SK-N-SH treated with all-trans-retinoic acid at 6 μM for 48 hours (cell line): Measurements from ENCODE around the gene ADCY1.

ENCODE experiments used
- ATAC-seq: fragments of 200-7000 bp; cut with Tn5 transposase; 3 replicates; pipeline ENCODE4 v1.9.1; 2020; ENCODE audit warnings: mild to moderate bottlenecking, moderate library complexity
- ARNTL ChIP-seq: fragments of 450-650 bp; formaldehyde crosslinking; IDR thresholded peaks from 2 replicates; pipeline ENCODE4 v1.5.0; 2020; ENCODE audit warnings: low read depth, mild to moderate bottlenecking, moderate library complexity, borderline replicate concordance
- BACH2 ChIP-seq: fragments of 250-450 bp; sonication (Bioruptor Pico); IDR thresholded peaks from 2 replicates; pipeline ENCODE4 v1.9.0; 2021; ENCODE audit warnings: mild to moderate bottlenecking, borderline replicate concordance
- CREB5 ChIP-seq: fragments of 250-450 bp; sonication (Bioruptor Pico); IDR thresholded peaks from 2 replicates; pipeline ENCODE4 v1.5.1; 2020; ENCODE audit warnings: low read depth, mild to moderate bottlenecking, moderate library complexity
- CSDC2 ChIP-seq: fragments of 250-450 bp; sonication (Bioruptor Pico); IDR thresholded peaks from 2 replicates; pipeline ENCODE4 v1.5.0; 2020; ENCODE audit warnings: mild to moderate bottlenecking, moderate library complexity
- CSRNP3 ChIP-seq: fragments of 250-450 bp; sonication (Bioruptor Pico); IDR thresholded peaks from 2 replicates; pipeline ENCODE4 v1.5.1; 2021; ENCODE audit warnings: mild to moderate bottlenecking, moderate library complexity
- ESRRG ChIP-seq: fragments of 250-450 bp; sonication (Bioruptor Pico); IDR thresholded peaks from 2 replicates; pipeline ENCODE4 v1.6.1; 2021; ENCODE audit warnings: mild to moderate bottlenecking
- GLIS3 ChIP-seq: fragments of 250-450 bp; sonication (Bioruptor Pico); IDR thresholded peaks from 2 replicates; pipeline ENCODE4 v1.5.0; 2020; ENCODE audit warnings: mild to moderate bottlenecking, moderate library complexity
- ISL1 ChIP-seq: fragments of 250-450 bp; sonication (Bioruptor Pico); IDR thresholded peaks from 2 replicates; pipeline ENCODE4 v2.1.2; 2022; ENCODE audit warnings: mild to moderate bottlenecking, moderate library complexity
- OSR1 ChIP-seq: fragments of 250-450 bp; sonication (Bioruptor Pico); IDR thresholded peaks from 2 replicates; pipeline ENCODE4 v1.8.0; 2022; ENCODE audit warnings: moderate library complexity, mild to moderate bottlenecking, inconsistent platforms
- POU6F1 ChIP-seq: fragments of 250-450 bp; sonication (Bioruptor Pico); IDR thresholded peaks from 2 replicates; pipeline ENCODE4 v1.8.0; 2021; ENCODE audit warnings: low read depth, mild to moderate bottlenecking, moderate library complexity, borderline replicate concordance
- PPARA ChIP-seq: fragments of 250-450 bp; sonication (Bioruptor Pico); IDR thresholded peaks from 2 replicates; pipeline ENCODE4 v1.5.0; 2020; ENCODE audit warnings: mild to moderate bottlenecking, borderline replicate concordance
- RARB ChIP-seq: fragments of 250-450 bp; sonication (Bioruptor Pico); IDR thresholded peaks from 2 replicates; pipeline ENCODE4 v1.8.0; 2021; ENCODE audit warnings: mild to moderate bottlenecking, moderate library complexity
- SNAI2 ChIP-seq: fragments of 250-450 bp; sonication (Bioruptor Pico); IDR thresholded peaks from 2 replicates; pipeline ENCODE4 v1.5.0; 2020; ENCODE audit warnings: mild to moderate bottlenecking, moderate library complexity
- TCF4 ChIP-seq: fragments of 250-450 bp; sonication (Bioruptor Pico); IDR thresholded peaks from 2 replicates; pipeline ENCODE4 v1.8.0; 2021; ENCODE audit warnings: mild to moderate bottlenecking, moderate library complexity, borderline replicate concordance
- TSHZ2 ChIP-seq: fragments of 250-450 bp; sonication (Bioruptor Pico); IDR thresholded peaks from 2 replicates; pipeline ENCODE4 v1.5.0; 2020; ENCODE audit warnings: mild to moderate bottlenecking, moderate library complexity
- ZC3H10 ChIP-seq: fragments of 250-450 bp; sonication (Bioruptor Pico); IDR thresholded peaks from 2 replicates; pipeline ENCODE4 v1.5.1; 2021; ENCODE audit warnings: mild to moderate bottlenecking, moderate library complexity
- ZFP3 ChIP-seq: fragments of 250-450 bp; sonication (Bioruptor Pico); IDR thresholded peaks from 2 replicates; pipeline ENCODE4 v1.5.0; 2020; ENCODE audit warnings: mild to moderate bottlenecking, moderate library complexity
- ZFP30 ChIP-seq: fragments of 450-650 bp; formaldehyde crosslinking; IDR thresholded peaks from 2 replicates; pipeline ENCODE4 v1.5.0; 2022; ENCODE audit warnings: mild to moderate bottlenecking, moderate library complexity
- ZNF565 ChIP-seq: fragments of 450-650 bp; formaldehyde crosslinking; conservative IDR thresholded peaks from 2 replicates; pipeline ENCODE4 v1.5.0; 2020; ENCODE audit warnings: low read depth, mild to moderate bottlenecking, moderate library complexity
- ZNF70 ChIP-seq: fragments of 450-650 bp; formaldehyde crosslinking; IDR thresholded peaks from 2 replicates; pipeline ENCODE4 v1.5.0; 2020; ENCODE audit warnings: mild to moderate bottlenecking, moderate library complexity

ADCY1 gene

GRCh38 chr7:45681596-45682357, 107.6 kb downstream of the ADCY1 start:
- TF ChIP-seq ISL1 (CRISPR knock-in tag), result no peak
- no peak for TF ChIP-seq TSHZ2 (CRISPR knock-in tag)
- TF ChIP-seq ZNF565 (CRISPR knock-in tag), result no peak
- TF ChIP-seq, all 23 proteins: peak for 0
- ATAC-seq, result no peak

GRCh38 chr7:45682358-45682735, 108.2 kb downstream of the ADCY1 start:
- ATAC-seq, result no peak
- TF ChIP-seq POU6F1, result no peak
- TF ChIP-seq ZFP3 (CRISPR knock-in tag), result no peak
- no peak for TF ChIP-seq SNAI2 (CRISPR knock-in tag)
- TF ChIP-seq TSHZ2 (CRISPR knock-in tag), result no peak
- TF ChIP-seq RARB (CRISPR knock-in tag), result no peak
- TF ChIP-seq ZNF70 (CRISPR knock-in tag), result no peak
- TF ChIP-seq CSRNP3, result no peak
- no peak for TF ChIP-seq OSR1 (CRISPR knock-in tag)
- TF ChIP-seq ESRRG (CRISPR knock-in tag), result no peak
- TF ChIP-seq CSDC2 (CRISPR knock-in tag), result no peak
- TF ChIP-seq GLIS3 (CRISPR knock-in tag), result no peak
- no peak for TF ChIP-seq TCF4 (CRISPR knock-in tag)
- no peak for TF ChIP-seq ZC3H10 (CRISPR knock-in tag)
- TF ChIP-seq ZFP30 (CRISPR knock-in tag), result no peak
- no peak for TF ChIP-seq CREB5 (CRISPR knock-in tag)

GRCh38 chr7:45682836-45683555, 108.8 kb downstream of the ADCY1 start:
- TF ChIP-seq GLIS3 (CRISPR knock-in tag) (no peak), ISL1 (CRISPR knock-in tag) (no peak), ZC3H10 (CRISPR knock-in tag) (no peak), CSDC2 (CRISPR knock-in tag) (no peak), ARNTL (CRISPR knock-in tag) (no peak), ZFP30 (CRISPR knock-in tag) (no peak), BACH2 (CRISPR knock-in tag) (no peak), CSRNP3 (no peak), PPARA (no peak), ZNF565 (CRISPR knock-in tag) (no peak), RARB (CRISPR knock-in tag) (no peak), OSR1 (CRISPR knock-in tag) (no peak), SNAI2 (CRISPR knock-in tag) (no peak)
- no peak for ATAC-seq
